Glomerular endothelial cell (primary cell): ENCODE measurements around the gene PRR22. TPM values are rescaled to one million over a fixed set of nuclear protein-coding genes. Genes with fewer than 3 reads are reported as not detected.

Experiments used
- DNase-seq: peaks from one replicate; pipeline ENCODE4 v3.0.0-alpha.2; 2011; ENCODE audit warnings: low read depth, low spot score; ENCODE audit errors: extremely low read depth
- total RNA-seq: library from RNA; depleted of rRNA; stranded (reverse); fragments of >200 nt; gene quantifications from 2 replicates; pipeline ENCODE4 v1.2.3, GENCODE V29; 2015

The PRR22 gene
- total RNA-seq: 0.29 and 0.76 TPM in 2 replicates

GRCh38 chr19:5784581-5785147, at the start of gene PRR22:
Gene PRR22, minus strand, starts transcription at chr19:5784746. Its CDS starts 86 bp downstream, at chr19:5784660.
- no peak for DNase-seq

GRCh38 chr19:5832527-5833216, 48.1 kb upstream of the PRR22 start:
- no peak for DNase-seq

- DNase-seq: no peak
Measured at GRCh38 chr19:5832061-5832460, 47.5 kb upstream of the PRR22 start.

GRCh38 chr19:5831159-5831558, 46.6 kb upstream of the PRR22 start:
- DNase-seq: no peak

GRCh38 chr19:5829567-5830310, 45.2 kb upstream of the PRR22 start:
- DNase-seq: no peak

DNA sequence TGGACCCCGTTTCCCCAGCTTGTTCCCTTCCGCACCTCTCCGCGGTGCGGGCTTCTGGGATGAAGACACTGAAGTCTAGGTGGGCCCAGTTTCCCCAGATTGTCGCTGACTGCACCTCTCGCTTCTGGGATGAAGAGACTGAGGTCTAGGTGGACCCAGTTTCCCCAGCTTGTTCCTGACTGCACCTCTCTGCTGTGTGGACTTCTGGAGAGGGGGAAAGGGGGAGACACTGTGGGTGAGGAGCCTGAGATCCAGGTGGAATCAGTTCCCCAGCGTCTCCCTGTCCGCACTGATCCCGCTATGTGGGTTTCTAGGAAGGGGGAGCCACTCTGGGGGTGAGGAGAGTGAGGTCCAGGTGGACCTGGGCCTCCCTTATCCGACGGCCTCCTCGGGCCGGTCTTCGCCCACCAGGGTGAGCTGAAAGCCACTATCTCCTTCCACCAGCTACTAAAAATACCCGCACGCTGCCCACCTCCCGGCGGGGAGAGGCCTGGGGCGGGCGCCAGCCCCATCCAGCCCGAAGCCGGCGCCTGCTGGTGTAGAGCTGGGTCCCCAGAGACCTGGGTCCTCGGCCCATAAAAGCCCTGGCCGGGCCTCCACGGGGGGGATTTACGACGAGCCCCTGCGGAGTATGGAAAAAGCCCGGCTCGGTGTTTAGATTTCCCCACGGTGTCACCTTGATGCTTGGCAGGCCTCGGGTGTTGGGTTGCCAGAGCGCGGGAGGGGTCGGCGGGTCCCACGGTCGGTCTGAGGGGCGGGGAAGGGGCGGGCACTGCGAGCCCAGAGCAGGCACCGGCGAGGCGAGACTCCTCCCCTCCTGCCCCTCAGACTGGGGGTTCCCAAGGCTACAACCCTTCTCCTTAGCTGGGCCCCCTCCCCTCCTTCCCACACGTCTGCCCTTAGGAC, 44.4 kb upstream of the PRR22 start:
- DNase-seq: no peak

GRCh38 chr19:5827891-5828660, 43.5 kb upstream of the PRR22 start:
- peak; percentile 36 for DNase-seq

- no peak for DNase-seq
Measured at GRCh38 chr19:5827342-5827890, 42.9 kb upstream of the PRR22 start.

GRCh38 chr19:5826531-5827341, 42.2 kb upstream of the PRR22 start:
- no peak for DNase-seq

DNA sequence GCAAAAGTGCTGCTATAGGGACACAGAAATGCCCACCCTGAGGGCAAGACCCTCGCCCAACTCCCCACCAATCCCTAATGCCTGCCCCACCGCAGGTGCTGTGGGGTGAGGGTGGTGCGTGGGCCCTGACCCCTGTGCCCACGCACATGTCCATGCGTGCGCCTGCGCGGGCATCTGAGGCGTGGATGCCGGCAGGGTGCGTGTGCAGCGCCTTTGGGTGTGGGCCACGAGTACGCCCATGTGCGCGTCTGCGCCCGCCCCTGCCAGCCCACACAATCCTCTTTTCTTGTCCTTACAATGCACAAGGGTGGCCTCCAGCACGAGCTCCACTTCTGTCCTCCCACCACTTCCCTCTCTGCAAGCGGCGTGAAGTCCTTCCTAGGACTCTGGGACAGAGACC, 40.6 kb upstream of the PRR22 start:
- no peak for DNase-seq

DNA sequence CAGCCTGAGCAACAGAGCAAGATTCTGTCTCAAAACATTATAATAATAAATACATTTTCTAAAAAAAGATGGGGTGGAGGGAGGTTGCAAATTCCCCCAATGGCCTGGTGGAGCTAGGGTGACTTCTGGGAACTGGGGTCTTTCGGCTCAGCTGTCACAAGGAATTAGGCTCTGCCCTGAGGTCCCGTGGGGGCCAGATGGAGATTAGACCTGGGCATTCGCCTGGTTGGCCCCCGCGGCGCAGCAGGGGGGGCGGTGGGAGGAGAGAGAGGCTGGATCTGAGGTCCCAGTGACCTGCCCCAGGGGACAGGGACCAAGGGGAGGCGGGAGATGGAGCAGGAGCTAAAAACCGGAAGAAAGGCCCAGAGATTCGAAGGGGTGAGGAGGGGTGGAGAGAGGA, 40.2 kb upstream of the PRR22 start:
- no peak for DNase-seq

- DNase-seq: no peak
Measured at GRCh38 chr19:5823579-5824281, 39.2 kb upstream of the PRR22 start.

DNA sequence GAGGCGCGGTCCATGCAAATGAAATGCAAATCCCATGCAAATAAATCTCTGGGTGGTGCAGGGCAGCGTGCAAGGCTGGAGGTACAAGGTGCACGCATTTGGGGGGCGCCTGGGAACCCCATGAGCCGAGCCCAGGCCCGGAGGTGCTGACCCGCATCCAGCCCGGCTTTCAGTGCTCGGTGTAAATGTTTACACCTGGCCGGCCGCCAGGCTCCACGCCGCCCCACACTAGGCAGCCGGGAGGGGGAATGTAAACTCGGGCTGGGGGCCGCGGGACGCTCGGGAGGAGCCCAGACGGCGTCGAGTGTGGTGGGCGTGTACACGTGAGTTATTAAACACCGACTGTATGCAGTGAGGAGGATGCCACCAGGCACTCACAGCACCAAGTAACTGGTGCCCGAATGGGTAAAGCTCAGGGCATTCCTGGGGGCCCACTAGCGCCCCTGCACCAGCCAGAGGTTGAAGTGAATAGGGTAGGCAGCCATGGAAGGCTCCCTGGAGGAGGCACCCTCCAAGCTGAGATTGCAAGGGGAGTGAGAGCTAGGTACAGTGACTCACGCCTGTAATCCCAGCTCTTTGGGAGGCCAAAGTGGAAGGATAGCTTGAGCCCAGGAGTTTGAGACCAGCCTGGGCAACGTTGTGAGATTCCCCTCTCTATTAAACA, 37.8 kb upstream of the PRR22 start:
- no peak for DNase-seq

- no peak for DNase-seq
Measured at GRCh38 chr19:5821521-5822180, 37.1 kb upstream of the PRR22 start.

- no peak for DNase-seq
Measured at GRCh38 chr19:5820785-5821184, 36.2 kb upstream of the PRR22 start.

DNA sequence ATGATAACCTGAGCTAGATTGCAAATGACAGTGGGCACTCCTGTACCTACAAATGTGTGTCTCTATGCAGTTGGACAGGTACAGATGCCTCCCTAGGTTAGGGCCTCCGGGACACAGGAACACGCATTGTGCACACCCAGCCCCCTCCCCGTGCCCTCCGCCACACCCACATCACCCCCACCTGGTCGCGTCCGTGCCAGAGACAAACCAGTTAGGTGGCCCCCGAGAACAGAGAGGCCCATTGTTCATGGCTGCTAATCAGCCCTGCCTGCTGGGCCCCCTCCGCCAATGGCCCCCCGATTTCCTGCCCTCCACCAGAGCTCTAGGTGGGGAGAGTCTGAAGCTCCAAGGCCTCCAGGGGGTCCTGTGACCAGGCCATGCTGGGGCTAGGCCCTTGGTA, 34.0 kb upstream of the PRR22 start:
- DNase-seq: no peak

DNA sequence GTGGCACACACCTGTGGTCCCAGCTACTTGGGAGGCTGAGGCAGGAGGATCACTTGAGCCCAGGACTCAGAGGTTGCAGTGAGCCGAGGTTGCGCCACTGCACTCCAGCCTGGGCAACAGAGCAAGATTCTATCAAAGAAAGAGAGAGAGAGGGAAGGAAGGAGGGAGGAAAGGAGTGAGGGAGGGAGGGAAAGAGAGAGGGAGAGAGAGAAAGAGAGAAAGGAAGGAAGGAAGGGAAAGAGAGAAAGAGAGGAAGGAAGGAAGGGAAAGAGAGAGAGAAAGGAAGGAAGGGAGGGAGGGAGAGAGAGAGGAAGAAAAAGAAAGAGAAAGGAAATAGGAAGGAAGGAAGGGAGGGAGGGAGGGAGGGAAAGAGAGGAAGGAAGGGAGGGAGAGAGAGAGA, 32.7 kb upstream of the PRR22 start:
- DNase-seq: no peak
